GM12892 (cell line): ENCODE results near the gene EMILIN2.

Experiments used
- POLR2A ChIP-seq: IDR thresholded peaks from 2 replicates; pipeline ENCODE4 v1.6.1; 2011; ENCODE audit warnings: low read depth, low read length, control low read depth
- POLR2AphosphoS5 ChIP-seq: IDR thresholded peaks from 2 replicates; pipeline ENCODE4 v1.6.1; 2011; ENCODE audit warnings: low read depth, low read length, control low read depth
- TAF1 ChIP-seq: IDR thresholded peaks from 2 replicates; pipeline ENCODE4 v1.6.1; 2011; ENCODE audit warnings: low read depth, mild to moderate bottlenecking, control low read depth, low read length, borderline replicate concordance

DNA sequence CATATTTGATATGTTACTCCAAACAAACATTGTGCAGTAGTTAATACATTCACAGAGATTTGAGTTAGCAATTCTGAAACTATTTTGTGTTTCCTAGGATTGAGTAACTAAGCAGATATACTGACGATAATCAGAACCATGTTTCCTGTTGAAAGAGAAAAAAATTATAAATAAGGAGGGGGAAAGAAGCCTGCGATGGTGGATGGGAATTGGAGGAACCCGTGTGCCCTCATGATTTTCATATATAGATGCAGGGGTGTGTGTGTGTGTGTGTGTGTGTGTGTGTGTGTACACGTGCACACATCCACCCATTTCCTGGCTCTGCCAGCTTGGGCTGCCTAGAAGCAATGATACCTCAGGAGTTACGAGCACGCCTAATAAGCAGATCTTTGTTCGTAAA is 109.2 kb downstream of the EMILIN2 start:
- TF ChIP-seq POLR2AphosphoS5 (no peak), POLR2A (no peak), TAF1 (no peak)
